HG03196 (cell line): ENCODE measurements around the gene PIK3CA.

ENCODE experiments used
- ATAC-seq: cut with Tn5 transposase; IDR thresholded peaks from one replicate; pipeline ENCODE4 v1.9.1; 2021; ENCODE audit not compliant: unreplicated experiment

The PIK3CA gene

DNA sequence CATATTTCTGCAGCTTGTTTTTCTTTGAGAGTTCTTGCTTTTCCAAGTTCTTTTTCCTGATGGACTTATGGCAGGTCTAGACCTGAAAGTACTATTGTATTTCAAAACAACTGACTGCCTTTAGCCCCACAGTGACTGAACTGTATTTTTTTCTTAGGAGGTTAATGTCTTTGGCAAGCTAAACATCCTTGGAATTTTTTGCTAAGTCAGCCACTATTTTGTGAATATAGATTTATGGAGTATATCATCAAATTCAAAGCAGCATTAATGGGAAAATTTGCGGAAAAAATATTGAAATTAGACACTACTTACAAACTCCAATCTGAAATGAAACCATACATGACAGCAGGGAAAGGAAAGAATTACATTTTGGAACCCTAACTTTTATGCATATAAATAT is 8.6 kb downstream of the PIK3CA start:
- ATAC-seq = no peak

GRCh38 chr3:179158336-179159039 is 10.3 kb downstream of the PIK3CA start:
- ATAC-seq = no peak

DNA sequence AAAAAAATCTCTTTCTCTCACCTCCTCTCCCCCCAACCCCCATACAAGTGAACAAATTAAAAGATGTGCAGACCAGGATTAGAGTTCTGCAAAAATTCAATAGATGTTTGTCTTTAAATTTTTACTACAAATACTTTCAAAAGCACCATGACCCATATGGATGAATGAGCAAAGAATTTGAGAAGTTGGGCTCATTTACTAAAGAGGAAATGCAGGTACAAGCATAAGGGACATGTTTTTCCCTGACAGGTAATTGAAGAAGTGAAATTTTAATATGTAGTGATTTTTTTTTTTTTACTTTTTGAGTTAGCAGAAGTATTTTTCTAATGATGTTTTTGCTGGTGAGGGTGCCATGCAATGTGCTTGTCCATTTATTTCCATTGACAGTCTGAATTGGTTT is 15.3 kb downstream of the PIK3CA start:
- no peak for ATAC-seq

- ATAC-seq = no peak
These were observed 16.7 kb downstream of the PIK3CA start for GRCh38 chr3:179164857-179165256.

DNA sequence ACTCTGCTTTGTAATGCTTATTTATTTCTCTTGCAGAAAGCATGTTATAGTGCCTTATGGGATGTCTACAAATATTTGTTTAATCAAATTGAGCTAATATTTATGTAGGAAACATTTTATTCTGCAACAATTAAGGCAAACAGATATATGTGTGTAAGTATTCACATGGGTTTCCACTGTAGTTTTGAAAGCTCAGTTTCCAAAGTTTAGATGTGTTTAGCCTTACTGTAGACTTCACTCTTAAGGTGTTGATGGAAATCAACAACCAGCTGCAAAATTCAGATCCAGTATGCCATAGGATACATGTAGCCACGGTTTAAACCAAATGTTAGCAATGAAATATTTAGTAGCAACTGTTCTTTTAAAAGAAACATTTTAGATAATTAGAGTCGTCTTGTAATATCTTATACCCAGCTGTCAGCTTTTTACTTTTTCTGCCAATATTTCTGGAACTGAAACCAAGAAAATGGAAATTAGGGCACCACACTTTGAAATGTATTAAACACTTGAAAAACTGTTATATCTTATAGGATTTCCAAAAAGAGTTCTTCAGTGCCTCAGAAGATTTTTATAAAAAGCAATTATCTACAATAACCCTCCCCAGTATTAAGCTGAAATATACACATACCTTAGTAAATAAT is 18.5 kb downstream of the PIK3CA start:
- ATAC-seq = no peak

DNA sequence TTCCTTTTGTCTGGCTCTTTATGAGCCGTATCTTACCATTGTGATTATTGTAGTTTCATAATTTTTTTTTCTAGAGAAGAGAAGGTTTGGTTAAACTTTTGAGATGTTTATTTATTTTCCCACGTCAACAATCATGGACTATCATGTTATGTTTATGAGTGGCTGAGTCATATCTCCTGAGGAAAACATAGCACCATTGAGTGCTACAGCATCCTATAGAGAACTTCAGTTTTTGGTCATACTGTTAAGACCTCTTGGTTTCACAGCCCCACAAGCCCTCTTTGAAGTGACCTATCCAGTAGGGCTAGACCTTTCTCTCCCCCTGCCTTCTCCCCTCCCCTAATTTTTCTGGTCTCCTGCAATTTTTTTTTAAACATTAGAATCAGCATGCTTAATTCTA is 20.8 kb downstream of the PIK3CA start:
- no peak for ATAC-seq

DNA sequence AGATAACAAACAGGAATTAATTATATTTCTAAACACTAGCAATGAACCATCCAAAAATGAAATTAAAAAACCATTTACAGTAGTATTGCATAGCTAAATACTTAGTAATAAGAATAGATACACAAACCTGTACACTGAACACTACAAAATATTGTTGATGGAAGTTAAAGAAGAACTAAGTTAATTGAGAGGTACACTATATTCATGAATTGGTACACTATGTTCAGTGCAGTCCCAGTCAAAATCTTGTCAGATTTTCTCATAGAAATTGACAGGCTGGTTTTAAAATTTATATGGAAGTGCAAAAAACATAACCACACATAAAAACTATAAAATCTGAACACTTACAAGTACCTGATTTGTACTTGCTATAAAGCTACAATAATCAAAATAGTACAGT is 24.4 kb downstream of the PIK3CA start:
- ATAC-seq = no peak

GRCh38 chr3:179174316-179174715 is 26.2 kb downstream of the PIK3CA start:
- peak; percentile 69 for ATAC-seq

DNA sequence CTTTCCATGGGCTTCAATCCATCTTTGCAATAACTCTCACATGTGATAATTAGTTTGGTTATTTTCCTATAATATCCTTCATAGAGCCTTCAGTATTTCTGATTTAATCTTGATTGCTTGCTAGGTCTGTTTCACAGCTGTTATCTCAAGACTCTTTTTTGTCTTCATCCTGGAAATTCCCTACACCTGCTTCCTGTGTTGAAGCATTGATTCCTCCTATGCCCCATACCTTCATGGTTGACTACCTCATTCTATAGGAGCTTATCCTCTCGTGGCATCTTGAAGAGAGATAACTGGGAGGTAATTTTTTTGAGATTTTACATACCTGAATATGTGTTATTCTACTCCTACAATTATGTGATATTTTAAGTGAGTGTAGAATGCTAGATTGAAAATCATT is 26.7 kb downstream of the PIK3CA start:
- ATAC-seq = peak; percentile 50

DNA sequence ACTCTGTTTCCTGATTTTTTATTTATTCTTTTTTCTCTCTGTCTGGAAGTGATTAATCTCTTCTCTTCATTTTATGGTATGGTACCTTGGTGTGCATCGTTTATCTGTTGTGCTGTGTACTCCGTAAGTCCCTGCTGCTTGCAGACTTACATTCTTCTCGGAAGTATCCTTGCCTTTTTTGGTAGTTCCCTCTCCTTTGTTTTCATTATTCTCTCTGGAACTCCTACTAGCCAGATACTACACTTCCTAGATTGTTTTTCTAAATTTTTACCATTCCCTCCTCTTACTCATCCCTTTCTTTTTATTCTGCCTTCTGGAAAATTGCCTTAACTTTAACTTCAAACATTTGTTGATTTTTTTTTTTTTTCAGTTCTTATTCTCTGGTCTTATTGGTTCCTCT is 27.2 kb downstream of the PIK3CA start:
- no peak for ATAC-seq

- ATAC-seq = no peak
These were observed 29.5 kb downstream of the PIK3CA start for GRCh38 chr3:179177611-179178010.

GRCh38 chr3:179179256-179179655 is 31.1 kb downstream of the PIK3CA start:
- ATAC-seq = no peak

- ATAC-seq = no peak
These were observed 32.0 kb downstream of the PIK3CA start for GRCh38 chr3:179179979-179180759.

DNA sequence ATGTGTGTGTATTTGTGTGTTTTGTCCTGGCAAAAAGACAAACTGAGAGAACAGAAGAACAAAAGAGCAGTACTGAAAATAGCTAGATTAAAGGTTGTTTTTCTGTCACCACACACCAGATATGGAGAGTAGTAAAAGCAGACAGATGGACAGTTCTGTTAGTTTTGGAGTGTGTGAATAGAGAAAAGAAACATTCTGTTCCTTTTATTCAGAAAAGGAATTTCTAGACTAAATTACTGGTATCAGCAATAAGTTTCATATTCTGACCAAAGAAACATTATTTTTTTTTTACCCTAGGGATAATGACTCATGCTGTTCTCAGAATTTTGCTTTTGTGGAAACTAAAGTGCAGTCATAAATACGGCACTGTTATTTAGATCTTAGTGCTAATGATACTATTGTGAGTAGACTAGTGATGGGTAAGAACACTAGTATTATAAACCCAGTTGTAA is 32.9 kb downstream of the PIK3CA start:
- ATAC-seq = peak; percentile 58

GRCh38 chr3:179181993-179182551 is 33.9 kb downstream of the PIK3CA start:
- no peak for ATAC-seq

DNA sequence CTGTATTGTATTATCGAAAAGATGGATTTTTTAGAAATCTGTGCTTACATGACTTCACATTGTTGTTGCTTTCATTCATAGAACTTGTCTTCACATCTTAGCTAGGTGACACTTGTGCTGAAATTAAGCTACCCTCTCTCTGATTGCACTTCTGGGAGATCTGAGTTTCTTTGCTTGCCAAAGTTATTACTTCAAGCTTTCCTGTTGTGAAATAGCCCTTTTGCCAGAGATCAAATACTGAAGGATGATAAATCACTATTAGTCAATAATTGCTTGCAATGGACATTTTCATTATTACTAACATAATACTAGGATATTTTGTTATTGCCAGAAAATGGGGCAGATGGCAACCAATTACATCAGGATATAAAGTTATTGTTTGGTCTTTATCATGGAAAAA is 34.7 kb downstream of the PIK3CA start:
- ATAC-seq = no peak

DNA sequence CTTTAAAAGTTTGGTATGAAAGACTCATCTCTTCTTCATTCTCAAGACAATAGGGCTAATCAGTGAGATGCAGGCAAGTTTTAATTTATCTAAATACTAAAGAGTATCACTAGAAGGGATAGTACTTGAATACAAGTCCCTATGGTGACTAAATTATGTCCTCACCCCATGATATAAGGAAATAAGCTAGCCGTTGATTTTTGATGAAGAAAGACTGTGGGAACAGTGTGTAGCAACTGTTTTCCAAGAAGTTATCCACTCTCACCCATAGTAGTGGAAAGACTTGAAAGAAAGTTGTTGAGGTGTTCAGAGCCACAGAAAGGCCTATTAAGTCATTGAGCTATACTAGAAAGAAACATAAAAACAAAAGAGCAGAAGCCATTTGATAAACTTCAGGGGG is 36.7 kb downstream of the PIK3CA start:
- no peak for ATAC-seq

DNA sequence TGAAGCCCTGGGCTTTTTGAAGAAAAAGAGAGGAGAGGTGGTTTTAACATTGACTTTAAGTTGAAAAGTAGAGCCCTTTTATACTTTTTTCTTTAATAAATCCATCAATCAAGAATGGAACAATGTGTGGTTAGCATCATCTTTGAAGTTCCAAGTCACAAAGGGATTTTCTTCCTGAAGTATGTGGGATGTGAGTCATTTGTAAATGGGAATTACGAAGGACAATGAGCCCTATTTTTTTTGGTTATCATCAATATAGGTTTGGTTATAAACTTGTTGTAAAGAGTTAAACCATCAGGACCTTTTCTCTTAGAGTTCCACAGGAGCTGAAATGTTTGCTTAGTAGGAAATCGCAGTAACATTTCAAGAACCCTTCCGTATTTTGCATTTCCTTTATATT is 38.3 kb downstream of the PIK3CA start:
- no peak for ATAC-seq

- no peak for ATAC-seq
These were observed 41.6 kb downstream of the PIK3CA start for GRCh38 chr3:179189759-179190158.

- ATAC-seq = no peak
These were observed 42.4 kb downstream of the PIK3CA start for GRCh38 chr3:179190581-179190980.

DNA sequence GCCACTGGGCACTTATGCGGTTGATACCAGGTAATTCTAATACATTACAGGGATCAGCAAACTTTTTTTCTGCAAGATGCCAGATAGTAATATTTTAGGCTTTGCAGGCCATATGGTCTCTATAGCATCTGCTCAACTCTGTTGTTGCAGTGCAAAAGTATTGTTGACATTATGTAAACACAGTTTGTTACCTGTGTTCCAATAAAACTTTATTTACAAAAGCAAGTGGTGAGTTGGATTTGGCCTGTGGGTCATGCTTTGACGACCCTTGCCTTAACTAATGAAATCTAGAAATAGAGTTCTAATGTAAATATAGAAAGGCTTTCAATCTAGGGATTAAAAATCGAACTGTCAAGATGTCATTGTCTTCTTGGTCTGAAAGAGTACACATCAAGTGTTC is 44.4 kb downstream of the PIK3CA start:
- no peak for ATAC-seq

- no peak for ATAC-seq
These were observed 46.8 kb downstream of the PIK3CA start for GRCh38 chr3:179194931-179195330.
